ENCODE measurements around the gene RAB11FIP3.
A peak's percentile ranks its signal among the peaks of the same experiment; 100 is the strongest.

GRCh38 chr16:391885-392335, 33.5 kb upstream of the RAB11FIP3 start:
- TF ChIP-seq CTCF (IDR thresholded peaks at IDR 0.05; ENCODE audit: low read depth, low read length, poor library complexity, severe bottlenecking) (peak; percentile 90), EZH2phosphoT487 (IDR thresholded peaks at IDR 0.05; ENCODE audit: borderline replicate concordance, low read length) (no peak)
